HEK293 (cell line): Measurements from ENCODE around the gene CACNB4.
A peak's percentile ranks its signal among the peaks of the same experiment; 100 is the strongest.

Source experiments
- CTCF ChIA-PET: fragments of 350-600 bp; formaldehyde crosslinking; extraction: SDS; loops from one replicate; lab custom pipeline; 2021; ENCODE audit warnings: antibody characterized with exemption; lab: Yijun Ruan, JAX
- POLR2A ChIA-PET: fragments of 300-600 bp; formaldehyde crosslinking; extraction: SDS; loops from one replicate; lab custom pipeline; 2020; ENCODE audit warnings: antibody characterized with exemption, inconsistent platforms; lab: Yijun Ruan, JAX
- H3K27ac ChIP-seq: fragments of 200-500 bp; sonication (Bioruptor generic); 2 replicates; pipeline ENCODE4 v1.5.1; 2014; ENCODE audit warnings: low read depth, low read length, control low read depth, inconsistent platforms; ENCODE audit errors: extremely low read depth
- H3K36me3 ChIP-seq, 2 experiments: fragments of 200-500 bp in 1 of 2; sonication (Bioruptor generic) in 1 of 2; 1 replicate in 1 of 2; 2 replicates in 1 of 2; pipeline ENCODE4 v1.5.1; 2014 to 2017; ENCODE audit warnings: inconsistent platforms in 2 of 2, low read length in 2 of 2; ENCODE audit not compliant: control insufficient read depth in 2 of 2, insufficient read depth in 1 of 2
- H3K4me1 ChIP-seq: fragments of 200-500 bp; sonication (Bioruptor generic); 2 replicates; pipeline ENCODE4 v1.5.1; 2014; ENCODE audit warnings: mild to moderate bottlenecking, low read length, inconsistent platforms; ENCODE audit not compliant: control insufficient read depth, insufficient read depth
- H3K4me3 ChIP-seq: 2 replicates; pipeline ENCODE4 v1.5.1; 2011; ENCODE audit warnings: low read depth, mild to moderate bottlenecking, control low read depth, low read length, moderate library complexity
- H3K9me3 ChIP-seq: fragments of 200-500 bp; sonication (Bioruptor generic); 2 replicates; pipeline ENCODE4 v1.5.1; 2014; ENCODE audit warnings: low read depth, low read length, inconsistent platforms; ENCODE audit not compliant: control insufficient read depth, insufficient read depth
- BCL11A ChIP-seq: fragments of 450-650 bp; formaldehyde crosslinking; IDR thresholded peaks from 2 replicates; pipeline ENCODE4 v1.5.1; 2016; ENCODE audit warnings: low read depth, missing biosample characterization, missing genetic modification characterization
- FEZF1 ChIP-seq: fragments of 450-650 bp; formaldehyde crosslinking; IDR thresholded peaks from 2 replicates; pipeline ENCODE4 v1.5.1; 2016; ENCODE audit warnings: missing biosample characterization, missing genetic modification characterization
- PRDM10 ChIP-seq: fragments of 450-650 bp; formaldehyde crosslinking; IDR thresholded peaks from 2 replicates; pipeline ENCODE4 v1.5.1; 2016; ENCODE audit warnings: missing biosample characterization, missing genetic modification characterization
- PRDM2 ChIP-seq: fragments of 450-650 bp; formaldehyde crosslinking; IDR thresholded peaks from 2 replicates; pipeline ENCODE4 v1.5.1; 2016; ENCODE audit warnings: missing biosample characterization, missing genetic modification characterization, borderline replicate concordance
- SCRT2 ChIP-seq: fragments of 450-650 bp; formaldehyde crosslinking; IDR thresholded peaks from 2 replicates; pipeline ENCODE4 v1.5.1; 2016; ENCODE audit warnings: missing biosample characterization, missing genetic modification characterization
- ZBTB17 ChIP-seq: fragments of 450-650 bp; formaldehyde crosslinking; IDR thresholded peaks from 2 replicates; pipeline ENCODE4 v1.5.1; 2016; ENCODE audit warnings: missing biosample characterization, missing genetic modification characterization
- ZBTB44 ChIP-seq: fragments of 450-650 bp; IDR thresholded peaks from 2 replicates; pipeline ENCODE4 v1.5.1; 2018; ENCODE audit warnings: missing biosample characterization, mild to moderate bottlenecking, missing genetic modification characterization
- ZBTB49 ChIP-seq: fragments of 450-650 bp; formaldehyde crosslinking; IDR thresholded peaks from 2 replicates; pipeline ENCODE4 v1.5.1; 2016; ENCODE audit warnings: missing biosample characterization, missing genetic modification characterization, low read depth
- ZNF112 ChIP-seq: fragments of 450-650 bp; formaldehyde crosslinking; IDR thresholded peaks from 2 replicates; pipeline ENCODE4 v1.5.0; 2017; ENCODE audit warnings: missing biosample characterization, missing genetic modification characterization
- ZNF223 ChIP-seq: fragments of 450-650 bp; formaldehyde crosslinking; IDR thresholded peaks from 2 replicates; pipeline ENCODE4 v1.5.1; 2016; ENCODE audit warnings: missing biosample characterization, missing genetic modification characterization
- ZNF280D ChIP-seq: fragments of 450-650 bp; formaldehyde crosslinking; IDR thresholded peaks from 2 replicates; pipeline ENCODE4 v1.5.1; 2016; ENCODE audit warnings: missing biosample characterization, missing genetic modification characterization
- ZNF561 ChIP-seq: fragments of 450-650 bp; IDR thresholded peaks from 2 replicates; pipeline ENCODE4 v1.5.1; 2018; ENCODE audit warnings: missing biosample characterization, missing genetic modification characterization, borderline replicate concordance
- ZNF621 ChIP-seq: fragments of 450-650 bp; formaldehyde crosslinking; IDR thresholded peaks from 2 replicates; pipeline ENCODE4 v1.5.1; 2017; ENCODE audit warnings: missing biosample characterization, missing genetic modification characterization
- ZSCAN4 ChIP-seq: fragments of 450-650 bp; formaldehyde crosslinking; IDR thresholded peaks from 2 replicates; pipeline ENCODE4 v1.5.1; 2017; ENCODE audit warnings: missing biosample characterization, missing genetic modification characterization
- ZXDB ChIP-seq: fragments of 450-650 bp; formaldehyde crosslinking; IDR thresholded peaks from 2 replicates; pipeline ENCODE4 v1.5.1; 2016; ENCODE audit warnings: missing biosample characterization, missing genetic modification characterization

CACNB4 gene

GRCh38 chr2:152089238-152089637 is 9.6 kb downstream of the CACNB4 start (continued):
- TF ChIP-seq BCL11A (tag by site-specific recombination) (no peak), ZBTB49 (no peak), ZBTB17 (tag by site-specific recombination) (no peak), FEZF1 (tag by site-specific recombination) (no peak), ZNF280D (no peak)

- TF ChIP-seq SCRT2 (tag by site-specific recombination): peak; percentile 78
- no peak for TF ChIP-seq ZNF223 (tag by site-specific recombination)
- TF ChIP-seq ZSCAN4 (tag by site-specific recombination): peak; percentile 64
- TF ChIP-seq PRDM10 (tag by site-specific recombination): no peak
- TF ChIP-seq ZNF621 (tag by site-specific recombination): no peak
- TF ChIP-seq ZNF561 (tag by site-specific recombination): no peak
- TF ChIP-seq ZXDB: no peak
- TF ChIP-seq, all 188 proteins: peak for 2
- H3K27ac ChIP-seq: no peak overlapping the region
- H3K36me3 ChIP-seq: no peaks in the 10 kb centered on the region
- POLR2A ChIA-PET: no interaction called here
- H3K4me3 ChIP-seq: no peak overlapping the region
- H3K9me3 ChIP-seq: no peaks in the 10 kb centered on the region
- H3K4me1 ChIP-seq: no peaks in the 10 kb centered on the region
- CTCF ChIA-PET: no interaction called here
Measured at GRCh38 chr2:152088006-152088405, 10.8 kb downstream of the CACNB4 start.

GRCh38 chr2:152086231-152086630 is 12.6 kb downstream of the CACNB4 start:
- ChIA-PET CTCF (no interaction called here), POLR2A (interaction anchor here (0.6 kb wide), 1 partner anchor 67 kb away, joined by 3 read pairs; no protein-coding TSS in a partner anchor)
- Histone ChIP-seq H3K9me3 (no peaks in the 10 kb centered on the region), H3K4me3 (no peak overlapping the region), H3K4me1 (no peaks in the 10 kb centered on the region), H3K36me3 (peaks cover 0 to under 1% of the 10 kb centered on the region in 2 experiments; a peak in 1 of 3 replicates), H3K27ac (no peak overlapping the region)
- TF ChIP-seq ZNF112: no peak
- no peak for TF ChIP-seq ZBTB44
- no peak for TF ChIP-seq PRDM2 (tag by site-specific recombination)
